Effector CD4-positive, alpha-beta T cell (primary cell): ENCODE results near the gene ZNF536.

ENCODE experiments used
- DNase-seq: peaks from one replicate; pipeline ENCODE4 v3.0.0-alpha.2; 2020
- total RNA-seq: gene quantifications from one replicate; lab custom pipeline; 2026; lab: John Stamatoyannopoulos, UW

Gene ZNF536
- 0.56 reads per million for total RNA-seq

GRCh38 chr19:30371960-30372824 lies at the start of gene ZNF536:
Gene ZNF536, plus strand, starts transcription at chr19:30372384. Its CDS starts 71,179 bp downstream, at chr19:30443563.
- no peak for DNase-seq

- no peak for DNase-seq
These were observed 49.4 kb upstream of the ZNF536 start for GRCh38 chr19:30322641-30323320.

DNA sequence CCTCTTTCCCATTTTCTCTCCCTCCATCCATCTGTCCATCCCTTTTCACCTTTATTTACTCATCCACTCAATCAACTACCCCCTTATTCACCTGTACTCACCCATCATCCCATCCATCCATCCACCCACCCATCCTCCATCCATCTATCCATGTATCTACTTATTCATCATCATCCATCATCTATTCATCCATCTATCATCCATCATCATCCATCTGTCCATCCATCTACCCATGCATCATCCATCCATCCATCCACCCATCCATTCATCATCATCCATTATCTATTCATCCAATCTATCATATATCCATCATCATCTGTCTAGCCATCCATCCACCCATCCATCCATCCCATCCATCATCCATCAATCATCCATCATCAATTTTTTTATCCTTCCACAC lies 48.3 kb upstream of the ZNF536 start:
- DNase-seq: no peak

DNA sequence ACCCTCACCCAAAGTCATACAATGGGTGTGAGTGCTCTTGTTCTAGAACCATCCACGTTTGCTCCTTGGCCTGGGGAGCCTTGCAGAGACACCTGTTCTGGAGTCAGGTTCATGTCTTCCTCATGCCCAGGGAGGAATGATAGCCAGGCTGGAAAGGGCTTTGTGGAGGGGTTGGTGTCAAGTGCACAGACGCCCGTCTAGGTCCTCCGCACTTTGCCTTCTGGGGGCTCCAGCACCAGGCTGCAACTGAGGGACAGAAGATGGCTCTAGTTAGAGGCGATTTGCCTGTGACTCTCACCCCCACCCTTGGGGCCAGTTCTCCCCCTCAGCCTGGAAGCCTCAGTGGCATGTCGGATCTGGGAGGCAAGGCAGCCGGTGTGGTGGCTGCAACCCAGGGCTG lies 47.2 kb upstream of the ZNF536 start:
- DNase-seq: no peak

- DNase-seq: no peak
These were observed 46.4 kb upstream of the ZNF536 start for GRCh38 chr19:30325676-30326392.

DNA sequence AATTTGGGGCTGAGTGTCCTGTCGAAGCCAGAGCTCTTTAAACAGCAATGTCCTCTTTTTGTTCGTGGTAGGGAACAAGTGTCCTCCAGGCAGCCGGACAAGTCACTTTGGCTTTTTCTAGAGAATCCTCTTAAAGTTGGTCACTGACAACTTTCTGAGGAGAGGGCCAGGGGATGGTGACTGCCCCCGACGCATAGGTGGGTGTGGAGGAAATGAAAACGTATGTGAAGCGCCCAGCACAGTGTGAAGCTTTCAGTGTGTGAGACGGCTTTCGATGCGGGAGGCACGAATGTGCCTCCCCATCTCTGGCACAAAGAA lies 45.8 kb upstream of the ZNF536 start:
- DNase-seq: no peak

DNA sequence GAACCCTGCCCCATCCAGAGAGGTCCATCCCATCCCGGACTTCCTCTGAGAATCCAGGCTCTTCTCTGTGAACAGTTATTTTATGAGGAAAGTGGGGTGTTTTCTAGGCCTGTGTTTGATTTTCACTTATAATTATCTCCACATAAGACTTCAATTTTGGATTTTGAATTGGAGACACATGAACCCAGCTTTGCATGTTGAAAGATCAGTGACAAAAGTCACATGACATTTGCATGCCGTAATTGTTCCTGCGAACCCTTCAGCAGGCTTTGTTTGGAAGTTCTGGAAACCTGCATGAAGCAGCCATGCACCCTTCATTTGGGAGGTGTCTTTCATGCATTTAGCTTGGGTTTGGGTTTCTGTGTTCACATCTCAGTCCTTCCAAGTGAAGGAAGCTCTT lies 44.9 kb upstream of the ZNF536 start:
- DNase-seq: no peak

DNA sequence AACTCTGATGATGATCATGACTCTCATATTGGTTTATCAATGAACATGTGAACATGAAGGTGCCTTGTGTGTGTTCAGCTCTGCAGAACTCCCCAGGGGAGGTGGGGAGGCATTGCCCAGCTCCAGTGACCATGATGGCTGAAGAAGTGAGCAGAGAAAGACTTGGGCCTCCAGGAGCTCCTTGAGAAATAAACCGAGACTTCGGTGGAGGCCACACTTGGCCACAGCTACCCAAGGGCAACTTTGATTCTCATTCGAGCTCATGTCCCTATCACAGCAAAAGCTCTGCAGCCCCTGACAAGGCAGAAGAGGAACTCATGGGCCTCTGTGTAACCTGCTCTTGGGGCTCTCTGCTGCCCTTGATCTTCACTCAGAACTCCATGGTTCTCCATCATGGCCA lies 44.1 kb upstream of the ZNF536 start:
- no peak for DNase-seq

DNA sequence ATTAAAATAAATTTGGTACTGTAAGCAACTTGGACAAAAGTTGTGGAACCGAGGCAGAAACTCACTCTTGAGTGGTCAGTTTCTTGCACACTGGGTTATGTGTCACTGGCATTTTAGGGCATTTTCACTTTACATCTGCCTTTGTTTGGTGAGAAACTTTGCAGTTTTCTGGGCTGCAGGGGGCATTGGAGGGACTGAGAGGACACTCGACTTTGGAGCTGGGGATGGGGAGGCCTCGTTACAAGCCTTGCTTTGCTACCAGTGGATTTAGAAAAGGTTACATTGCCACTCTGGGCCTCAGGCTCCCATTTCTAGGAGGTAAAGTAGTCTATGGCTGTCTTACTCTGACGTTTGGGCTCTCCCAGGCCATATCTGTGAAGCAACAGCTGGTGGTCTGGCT lies 41.9 kb upstream of the ZNF536 start:
- no peak for DNase-seq

DNA sequence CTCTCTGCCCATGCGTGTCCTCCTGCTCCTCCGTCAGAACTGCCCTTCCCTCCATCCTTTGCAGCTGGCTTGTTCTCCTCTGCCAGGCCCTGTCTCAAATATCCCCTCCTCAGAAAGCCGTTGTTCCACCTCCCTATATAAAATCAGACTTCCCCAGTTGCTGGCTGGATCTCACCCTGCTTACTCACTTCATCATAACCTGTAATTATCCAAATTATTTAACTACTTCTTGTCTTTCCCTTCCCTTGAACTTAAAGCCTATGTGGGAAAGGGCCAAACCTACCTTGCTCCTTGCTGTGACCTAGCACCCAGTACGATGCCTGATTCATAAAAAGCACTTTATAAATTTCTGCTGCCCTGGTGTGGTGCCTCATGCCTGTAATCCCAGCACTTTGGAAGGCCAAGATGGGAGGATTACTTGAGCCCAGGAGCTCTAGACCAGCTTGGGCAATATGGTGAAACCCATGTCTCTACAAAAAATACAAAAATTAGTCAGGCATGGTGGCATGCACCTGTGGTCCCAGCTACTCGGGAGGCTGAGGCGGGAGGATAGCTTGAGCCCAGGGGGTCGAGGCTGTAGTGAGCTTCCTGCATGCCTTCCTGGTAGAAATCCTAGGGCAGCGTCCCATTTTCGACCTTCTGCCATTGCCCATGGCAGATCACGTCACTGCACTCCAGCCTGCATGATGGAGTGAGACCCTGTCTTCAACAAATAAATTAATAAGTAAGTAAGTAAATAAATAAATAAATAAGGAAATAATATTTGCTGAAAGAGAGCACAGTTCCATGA lies 39.5 kb upstream of the ZNF536 start:
- DNase-seq: no peak

DNA sequence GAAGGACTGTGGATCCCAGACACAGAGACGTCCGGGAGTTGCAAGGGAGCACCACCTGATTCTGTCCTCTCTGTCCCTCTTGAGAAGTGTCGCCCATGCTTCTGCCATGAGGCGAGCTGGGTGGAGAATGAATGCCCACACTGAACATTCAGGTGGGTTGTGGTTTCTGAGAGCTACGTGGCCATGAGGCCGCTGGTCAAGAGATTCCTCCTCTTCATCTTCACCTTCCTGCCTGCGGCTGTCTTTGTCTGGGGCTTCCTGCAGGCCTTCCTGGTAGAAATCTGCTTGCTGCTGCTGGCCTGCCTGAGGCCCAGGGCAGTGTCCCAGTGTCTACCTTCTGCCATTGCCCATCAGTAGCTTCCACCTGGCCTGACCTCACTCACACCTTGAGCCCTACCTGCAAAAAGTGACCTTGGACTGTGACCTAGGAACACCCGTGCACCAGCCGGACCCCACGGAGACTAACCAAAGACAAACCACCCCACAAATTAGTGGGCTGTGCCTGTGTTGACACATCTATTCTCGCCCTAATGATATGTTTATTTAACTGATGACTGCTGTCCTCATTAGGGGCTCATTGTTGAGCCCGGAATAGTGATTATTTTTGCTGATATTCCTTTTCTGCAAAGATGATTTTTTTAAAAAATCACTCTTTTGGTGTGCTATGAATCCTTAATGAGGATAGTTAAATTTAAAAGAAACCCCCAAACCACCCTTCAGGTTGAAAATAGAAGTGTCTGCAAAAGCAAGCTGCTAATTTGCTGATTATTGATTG lies 38.7 kb upstream of the ZNF536 start:
- no peak for DNase-seq

- DNase-seq: no peak
These were observed 37.3 kb upstream of the ZNF536 start for GRCh38 chr19:30334841-30335240.

- DNase-seq: no peak
These were observed 36.8 kb upstream of the ZNF536 start for GRCh38 chr19:30335306-30335886.

DNA sequence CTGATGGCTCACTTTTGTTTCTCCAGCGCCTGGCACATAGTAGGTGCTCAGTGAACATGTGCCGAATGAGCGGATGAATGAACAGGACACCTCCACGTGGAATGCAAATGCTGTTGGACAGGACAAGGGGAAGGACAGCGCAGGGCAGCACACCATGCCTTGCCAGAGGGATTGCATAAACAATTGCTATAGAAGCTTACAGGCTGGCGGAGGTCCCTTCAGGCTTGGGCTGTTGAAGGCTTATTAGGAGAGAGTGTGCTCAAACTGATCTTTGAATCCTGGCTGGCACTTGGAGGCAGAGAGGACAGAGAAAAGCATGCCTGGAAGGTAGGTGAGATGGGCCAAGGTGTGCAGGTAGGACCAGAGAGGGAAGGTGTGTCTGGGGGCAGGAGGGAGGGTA lies 35.9 kb upstream of the ZNF536 start:
- no peak for DNase-seq

- no peak for DNase-seq
These were observed 34.1 kb upstream of the ZNF536 start for GRCh38 chr19:30338041-30338456.

GRCh38 chr19:30338878-30339623 lies 33.1 kb upstream of the ZNF536 start:
- DNase-seq: no peak

GRCh38 chr19:30339624-30340525 lies 32.3 kb upstream of the ZNF536 start:
- DNase-seq: no peak

- DNase-seq: no peak
These were observed 31.2 kb upstream of the ZNF536 start for GRCh38 chr19:30340771-30341561.
